HCT116 (cell line): ENCODE measurements around the gene HS3ST2. TPM values are rescaled to one million over a fixed set of nuclear protein-coding genes. Genes with fewer than 3 reads are reported as not detected.

ENCODE experiments used
- ATAC-seq: fragments of 200-7000 bp; cut with Tn5 transposase; 2 replicates; pipeline ENCODE4 v1.9.1; 2020; ENCODE audit warnings: mild to moderate bottlenecking, moderate library complexity
- BruUV-seq: library from RNA; stranded (reverse); fragments of 400-500 nt; replicated peaks from 2 replicates; lab custom pipeline; 2021; lab: Mats Ljungman, UMichigan
- CTCF ChIA-PET: fragments of 300-600 bp; sonication (Branson Sonifier 250); formaldehyde crosslinking; loops from one replicate; lab custom pipeline; 2021; ENCODE audit warnings: antibody characterized with exemption; lab: Charles Lee
- POLR2A ChIA-PET: fragments of 300-600, 350-600 bp; sonication (Branson Sonifier 250); formaldehyde crosslinking; loops from one replicate; lab custom pipeline; 2021; ENCODE audit warnings: antibody characterized with exemption; lab: Charles Lee
- RAD21 ChIA-PET, 2 experiments: fragments of 300-600 bp; sonication (Branson Sonifier 250); formaldehyde crosslinking; loops; one replicate each; lab custom pipeline; 2023; ENCODE audit warnings: low total read pairs in 2 of 2; ENCODE audit not compliant: uncharacterized antibody in 2 of 2, unreplicated experiment in 2 of 2, low non-redundant PET in 1 of 2; lab: Charles Lee
- DNase-seq: peaks from one replicate; pipeline ENCODE4 v3.0.0-alpha.2; 2010; ENCODE audit warnings: low read depth, low spot score
- H2AFZ ChIP-seq: fragments of 200-600 bp; shearing (Covaris generic), sonication (generic); 2 replicates; pipeline ENCODE4 v1.6.1; 2017; ENCODE audit warnings: low read depth, mixed run types, mixed read lengths, antibody characterized with exemption, low read length; ENCODE audit not compliant: poor library complexity, severe bottlenecking
- H3K27ac ChIP-seq: 2 replicates; pipeline ENCODE4 v1.5.1; 2012; ENCODE audit warnings: low read depth, low read length
- H3K27me3 ChIP-seq: fragments of 200-600 bp; sonication (generic); 2 replicates; pipeline ENCODE4 v1.6.1; 2016; ENCODE audit warnings: mixed run types, low read length, mixed read lengths; ENCODE audit not compliant: insufficient read depth
- H3K36me3 ChIP-seq, 2 experiments: fragments of 200-500 bp in 1 of 2; fragments of 200-600 bp in 1 of 2; sonication (Bioruptor generic) in 1 of 2; sonication (generic) in 1 of 2; 2 replicates each; pipeline versions ENCODE4 v1.5.1 to v1.6.1; 2014 to 2016; ENCODE audit warnings: low read length in 2 of 2, inconsistent platforms in 1 of 2, mixed read lengths in 1 of 2, mixed run types in 1 of 2; ENCODE audit not compliant: insufficient read depth in 2 of 2, control insufficient read depth in 1 of 2
- H3K4me1 ChIP-seq, 2 experiments: fragments of 200-600 bp in 1 of 2; sonication (generic) in 1 of 2; 2 replicates each; pipeline versions ENCODE4 v1.5.1 to v1.6.1; 2012 to 2017; ENCODE audit warnings: low read length in 2 of 2, inconsistent platforms in 1 of 2, mild to moderate bottlenecking in 1 of 2, mixed read lengths in 1 of 2, mixed run types in 1 of 2, moderate library complexity in 1 of 2; ENCODE audit not compliant: insufficient read depth in 2 of 2, control insufficient read depth in 1 of 2
- H3K4me2 ChIP-seq: fragments of 200-600 bp; sonication (generic); 2 replicates; pipeline ENCODE4 v1.6.1; 2017; ENCODE audit warnings: mixed run types, low read length, mixed read lengths
- H3K4me3 ChIP-seq, 2 experiments: fragments of 200-600 bp in 1 of 2; sonication (generic) in 1 of 2; replicated peaks in 1 of 2; 2 replicates each; pipeline ENCODE4 v1.5.1; 2011 to 2016; ENCODE audit warnings: low read length in 2 of 2, control low read depth in 1 of 2, low read depth in 1 of 2, mild to moderate bottlenecking in 1 of 2, mixed read lengths in 1 of 2, mixed run types in 1 of 2
- H3K79me2 ChIP-seq: fragments of 200-600 bp; sonication (generic); 2 replicates; pipeline ENCODE4 v1.6.1; 2017; ENCODE audit warnings: mild to moderate bottlenecking, mixed run types, low read length, moderate library complexity, mixed read lengths; ENCODE audit not compliant: insufficient read depth
- H3K9ac ChIP-seq: fragments of 200-600 bp; sonication (generic); 2 replicates; pipeline ENCODE4 v1.6.1; 2016; ENCODE audit warnings: low read length, mixed read lengths
- H3K9me2 ChIP-seq: fragments of 200-600 bp; sonication (generic), shearing (Covaris generic); 2 replicates; pipeline ENCODE4 v1.6.1; 2017; ENCODE audit warnings: mixed run types, mild to moderate bottlenecking, moderate library complexity; ENCODE audit not compliant: insufficient read depth
- H3K9me3 ChIP-seq, 2 experiments: fragments of 200-500 bp in 1 of 2; fragments of 200-600 bp in 1 of 2; sonication (Bioruptor generic) in 1 of 2; sonication (generic) in 1 of 2; 2 replicates each; pipeline ENCODE4 v1.6.1; 2014 to 2017; ENCODE audit warnings: low read length in 2 of 2, mixed read lengths in 2 of 2, inconsistent platforms in 1 of 2, low read depth in 1 of 2, mild to moderate bottlenecking in 1 of 2, mixed run types in 1 of 2, moderate library complexity in 1 of 2; ENCODE audit not compliant: control insufficient read depth in 1 of 2, insufficient read depth in 1 of 2
- H4K20me1 ChIP-seq: fragments of 200-600 bp; sonication (generic), shearing (Covaris generic); 2 replicates; pipeline ENCODE4 v1.6.1; 2017; ENCODE audit warnings: mixed run types, mild to moderate bottlenecking, moderate library complexity; ENCODE audit not compliant: insufficient read depth
- CTCF ChIP-seq, 3 experiments: fragments of 200-600 bp in 1 of 3; sonication (generic) in 1 of 3; IDR thresholded peaks in 2 of 3; conservative IDR thresholded peaks in 1 of 3; 2 replicates each; pipeline ENCODE4 v1.5.1; 2012 to 2017; ENCODE audit warnings: low read depth in 2 of 3, low read length in 2 of 3, antibody characterized with exemption in 1 of 3, borderline replicate concordance in 1 of 3, control low read depth in 1 of 3, mild to moderate bottlenecking in 1 of 3, mixed read lengths in 1 of 3, mixed run types in 1 of 3, moderate library complexity in 1 of 3; ENCODE audit not compliant: insufficient read depth in 1 of 3
- ELF1 ChIP-seq: IDR thresholded peaks from 2 replicates; pipeline ENCODE4 v1.6.1; 2012; ENCODE audit warnings: low read depth, borderline replicate concordance
- EZH2 ChIP-seq: fragments of 200-600 bp; sonication (generic); IDR thresholded peaks from 2 replicates; pipeline ENCODE4 v1.6.1; 2017; ENCODE audit warnings: antibody characterized with exemption, mixed run types
- FOSL1 ChIP-seq: IDR thresholded peaks from 2 replicates; pipeline ENCODE4 v1.6.1; 2012; ENCODE audit warnings: low read depth
- MAX ChIP-seq: IDR thresholded peaks from 2 replicates; pipeline ENCODE4 v1.6.1; 2012
- POLR2A ChIP-seq: IDR thresholded peaks from 2 replicates; pipeline ENCODE4 v1.7.0; 2011; ENCODE audit warnings: borderline replicate concordance; ENCODE audit not compliant: insufficient read depth, insufficient read length; ENCODE audit errors: extremely low read depth
- RAD21 ChIP-seq: IDR thresholded peaks from 2 replicates; pipeline ENCODE4 v1.6.1; 2012; ENCODE audit warnings: low read depth, mild to moderate bottlenecking
- SRF ChIP-seq: IDR thresholded peaks from 2 replicates; pipeline ENCODE4 v1.6.1; 2012; ENCODE audit warnings: low read depth
- ZNF274 ChIP-seq: fragments of 200-500 bp; sonication (Bioruptor generic); IDR thresholded peaks from 2 replicates; pipeline ENCODE4 v1.6.1; 2014; ENCODE audit warnings: mild to moderate bottlenecking, low read depth, low read length, inconsistent platforms
- intact Hi-C: fragments of 100-400 bp; cut with micrococcal nuclease; formaldehyde crosslinking; loops from 2 replicates; pipeline ENCODE4 v1.10.0; 2022
- total RNA-seq: library from RNA; stranded (reverse); gene quantifications from one replicate; pipeline ENCODE4 v1.2.1, GENCODE V29; 2021; ENCODE audit not compliant: unreplicated experiment

The HS3ST2 gene
- total RNA-seq, 1 experiment from 2014 or later, result not detected

- no peaks in the 10 kb centered on the region for H3K79me2 ChIP-seq
- no peak for ATAC-seq
- POLR2A ChIA-PET, result no interaction called here
These were observed 65.0 kb downstream of the HS3ST2 start for GRCh38 chr16:22878955-22879354.

GRCh38 chr16:22879466-22879865 lies 65.5 kb downstream of the HS3ST2 start:
- H3K4me2 ChIP-seq, result no peak overlapping the region
- H3K36me3 ChIP-seq, result no peaks in the 10 kb centered on the region
- H3K27ac ChIP-seq, result no peak overlapping the region
- no peaks in the 10 kb centered on the region for H3K79me2 ChIP-seq
- POLR2A ChIA-PET, result no interaction called here
- BruUV-seq, result no TSS peak
- ATAC-seq (no peak), DNase-seq (no peak)
- RAD21 ChIA-PET, result no interaction called here
- peaks cover 79% of the 10 kb centered on the region for H3K27me3 ChIP-seq
- intact Hi-C loops, result no loop called here
- no peaks in the 10 kb centered on the region for H3K9me3 ChIP-seq
- no peak overlapping the region for H3K9ac ChIP-seq
- H3K9me2 ChIP-seq, result no peaks in the 10 kb centered on the region
- CTCF ChIA-PET, result no interaction called here
- TF ChIP-seq ELF1 (no peak), EZH2 (no peak), SRF (no peak), RAD21 (no peak), MAX (no peak)
- no peaks in the 10 kb centered on the region for H4K20me1 ChIP-seq
- H3K4me1 ChIP-seq, result no peaks in the 10 kb centered on the region
- H3K4me3 ChIP-seq, result no peak overlapping the region
- H2AFZ ChIP-seq, result no peak overlapping the region

More at GRCh38 chr16:22878955-22879354, 65.0 kb downstream of the HS3ST2 start:
- Histone ChIP-seq H3K4me2 (no peak overlapping the region), H3K4me1 (no peaks in the 10 kb centered on the region), H3K27me3 (peaks cover 80% of the 10 kb centered on the region), H3K36me3 (no peaks in the 10 kb centered on the region), H3K4me3 (no peak overlapping the region), H3K27ac (no peak overlapping the region), H2AFZ (no peak overlapping the region), H3K9me3 (no peaks in the 10 kb centered on the region), H3K9me2 (no peaks in the 10 kb centered on the region), H4K20me1 (no peaks in the 10 kb centered on the region), H3K9ac (no peak overlapping the region)
- intact Hi-C loops, result no loop called here
- ChIA-PET CTCF (no interaction called here), RAD21 (no interaction called here)
- no peak for DNase-seq
- no TSS peak for BruUV-seq
- TF ChIP-seq POLR2A (no peak), SRF (no peak), ZNF274 (no peak), CTCF (IDR thresholded peaks at IDR 0.05 in 2 of 3, conservative IDR thresholded peaks at IDR 0.05 in 1 of 3; ENCODE audit: borderline replicate concordance in 1 of 3, insufficient read depth in 1 of 3, low read depth in 2 of 3, low read length in 2 of 3) (no peak), RAD21 (no peak), FOSL1 (no peak)
